Right atrium auricular region (tissue), 2 donors: ENCODE results near the gene INPP5A. TPM values are rescaled to one million over a fixed set of nuclear protein-coding genes. Genes with fewer than 3 reads are reported as not detected.

Experiments
- DNase-seq: peaks from one replicate; pipeline ENCODE4 v3.0.0-alpha.2; 2019; ENCODE audit warnings: low spot score
- H3K27ac ChIP-seq, 2 donors: fragments of 200-600 bp; sonication (generic); 1 replicate in 1 of 2; 2 replicates in 1 of 2; pipeline ENCODE4 v1.5.1; 2016 to 2019
- H3K27me3 ChIP-seq, 2 donors: fragments of 200-600 bp; sonication (generic); one replicate each; pipeline versions ENCODE4 v1.5.1 to v1.6.0; 2017 to 2019
- H3K36me3 ChIP-seq: fragments of 200-600 bp; sonication (generic); one replicate; pipeline ENCODE4 v1.5.1; 2016
- H3K4me1 ChIP-seq, 2 donors: fragments of 200-600 bp; sonication (generic); one replicate each; pipeline versions ENCODE4 v1.5.1 to v1.6.0; 2017 to 2019
- H3K4me3 ChIP-seq, 2 donors: fragments of 200-600 bp; sonication (generic); 1 replicate in 1 of 2; 2 replicates in 1 of 2; pipeline ENCODE4 v1.5.1; 2017 to 2019; ENCODE audit warnings: mild to moderate bottlenecking in 1 of 2, moderate library complexity in 1 of 2
- H3K9me3 ChIP-seq, 2 donors: fragments of 200-600 bp; sonication (generic); one replicate each; pipeline ENCODE4 v1.5.1; 2019
- CTCF ChIP-seq, 2 donors: fragments of 200-600 bp; sonication (generic); IDR thresholded peaks; one replicate each; pipeline ENCODE4 v1.5.1; 2019; ENCODE audit warnings: antibody characterized with exemption in 2 of 2
- total RNA-seq, 2 donors: library from RNA; depleted of rRNA; stranded (reverse); fragments of >200 nt; gene quantifications; one replicate each; pipeline ENCODE4 v1.1.0, GENCODE V29; 2016

INPP5A gene
- total RNA-seq, 2 donors from 2014 or later: 116 to 143 TPM

DNA sequence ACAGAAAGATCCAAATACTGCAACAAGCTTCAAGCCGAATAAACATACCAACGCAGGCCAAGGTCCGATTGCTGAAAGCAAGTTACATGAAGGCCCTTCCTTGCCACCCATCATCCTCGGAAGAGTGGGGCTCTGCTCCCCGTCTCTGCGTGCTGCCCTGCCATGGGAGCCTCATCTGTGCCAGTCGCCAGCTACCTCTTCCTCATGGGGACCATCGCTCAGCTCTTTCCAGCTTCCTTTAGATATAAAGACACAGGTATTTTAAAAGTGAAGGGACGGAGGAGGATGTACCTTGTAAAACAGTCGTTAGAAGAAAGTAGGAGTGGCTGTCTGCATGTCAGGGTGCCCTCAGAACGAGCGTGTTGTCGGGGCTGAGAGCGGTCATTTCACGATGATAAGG, 114.9 kb downstream of the INPP5A start:
- no peak for DNase-seq
- H3K27me3 ChIP-seq: no peaks in the 10 kb centered on the region
- H3K27ac ChIP-seq: no peak overlapping the region
- peaks cover 0 to 5% of the 10 kb centered on the region in 2 donors for H3K4me1 ChIP-seq
- no peaks in the 10 kb centered on the region for H3K9me3 ChIP-seq
- H3K4me3 ChIP-seq: no peak overlapping the region
- peaks cover 11% of the 10 kb centered on the region for H3K36me3 ChIP-seq
- no peak for TF ChIP-seq CTCF (IDR thresholded peaks at IDR 0.05)

DNA sequence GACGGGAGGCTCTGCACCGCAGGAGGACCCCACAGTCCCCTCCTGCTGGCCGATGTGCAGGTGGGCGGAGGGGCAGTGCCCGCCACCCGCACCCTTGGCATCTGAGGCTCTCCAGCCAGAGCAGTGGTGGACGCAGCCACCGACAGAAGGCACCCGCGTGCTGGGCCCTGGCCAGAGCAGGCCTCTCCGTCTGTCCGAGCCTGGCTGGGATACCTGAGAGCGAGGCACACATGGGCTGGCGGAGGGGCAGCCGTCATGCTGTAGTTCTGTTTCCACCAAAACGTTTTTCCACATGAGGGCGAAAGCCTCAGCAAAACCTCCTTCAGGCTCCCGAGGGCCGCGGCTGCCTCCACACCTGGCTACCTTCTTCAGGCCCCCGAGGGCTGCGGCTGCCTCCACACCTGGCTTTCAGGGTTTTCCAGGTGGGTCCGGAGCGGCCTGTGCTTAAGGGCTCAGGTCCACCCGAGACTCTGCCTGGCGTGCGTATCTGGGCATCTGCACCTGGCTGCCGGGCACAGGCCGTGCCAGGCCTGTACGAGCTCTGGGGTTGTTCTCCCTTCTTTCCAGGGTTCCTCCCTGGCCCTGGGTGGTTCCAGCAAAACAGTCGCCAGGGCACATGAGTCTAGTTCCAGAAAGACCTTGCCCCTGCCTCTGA, 115.5 kb downstream of the INPP5A start:
- Histone ChIP-seq H3K27me3 (no peaks in the 10 kb centered on the region), H3K4me3 (no peak overlapping the region), H3K4me1 (peaks cover 0 to 5% of the 10 kb centered on the region in 2 donors), H3K27ac (no peak overlapping the region), H3K9me3 (no peaks in the 10 kb centered on the region), H3K36me3 (peaks cover 11% of the 10 kb centered on the region)
- DNase-seq: no peak
- TF ChIP-seq CTCF (IDR thresholded peaks at IDR 0.05): no peak

GRCh38 chr10:132653721-132654120, 116.1 kb downstream of the INPP5A start:
- TF ChIP-seq CTCF (IDR thresholded peaks at IDR 0.05): no peak
- Histone ChIP-seq H3K27ac (no peak overlapping the region), H3K9me3 (no peaks in the 10 kb centered on the region), H3K4me1 (peaks cover 0 to 5% of the 10 kb centered on the region in 2 donors), H3K4me3 (no peak overlapping the region), H3K27me3 (no peaks in the 10 kb centered on the region), H3K36me3 (peaks cover 11% of the 10 kb centered on the region)
- DNase-seq: no peak

- no peaks in the 10 kb centered on the region for H3K9me3 ChIP-seq
- H3K27me3 ChIP-seq: no peaks in the 10 kb centered on the region
- no peak for TF ChIP-seq CTCF (IDR thresholded peaks at IDR 0.05)
- H3K4me3 ChIP-seq: no peak overlapping the region
- no peak overlapping the region for H3K27ac ChIP-seq
- no peak for DNase-seq
- peaks cover 11% of the 10 kb centered on the region for H3K36me3 ChIP-seq
- H3K4me1 ChIP-seq: peaks cover 0 to 5% of the 10 kb centered on the region in 2 donors
These were observed 116.6 kb downstream of the INPP5A start for GRCh38 chr10:132654121-132654571.

DNA sequence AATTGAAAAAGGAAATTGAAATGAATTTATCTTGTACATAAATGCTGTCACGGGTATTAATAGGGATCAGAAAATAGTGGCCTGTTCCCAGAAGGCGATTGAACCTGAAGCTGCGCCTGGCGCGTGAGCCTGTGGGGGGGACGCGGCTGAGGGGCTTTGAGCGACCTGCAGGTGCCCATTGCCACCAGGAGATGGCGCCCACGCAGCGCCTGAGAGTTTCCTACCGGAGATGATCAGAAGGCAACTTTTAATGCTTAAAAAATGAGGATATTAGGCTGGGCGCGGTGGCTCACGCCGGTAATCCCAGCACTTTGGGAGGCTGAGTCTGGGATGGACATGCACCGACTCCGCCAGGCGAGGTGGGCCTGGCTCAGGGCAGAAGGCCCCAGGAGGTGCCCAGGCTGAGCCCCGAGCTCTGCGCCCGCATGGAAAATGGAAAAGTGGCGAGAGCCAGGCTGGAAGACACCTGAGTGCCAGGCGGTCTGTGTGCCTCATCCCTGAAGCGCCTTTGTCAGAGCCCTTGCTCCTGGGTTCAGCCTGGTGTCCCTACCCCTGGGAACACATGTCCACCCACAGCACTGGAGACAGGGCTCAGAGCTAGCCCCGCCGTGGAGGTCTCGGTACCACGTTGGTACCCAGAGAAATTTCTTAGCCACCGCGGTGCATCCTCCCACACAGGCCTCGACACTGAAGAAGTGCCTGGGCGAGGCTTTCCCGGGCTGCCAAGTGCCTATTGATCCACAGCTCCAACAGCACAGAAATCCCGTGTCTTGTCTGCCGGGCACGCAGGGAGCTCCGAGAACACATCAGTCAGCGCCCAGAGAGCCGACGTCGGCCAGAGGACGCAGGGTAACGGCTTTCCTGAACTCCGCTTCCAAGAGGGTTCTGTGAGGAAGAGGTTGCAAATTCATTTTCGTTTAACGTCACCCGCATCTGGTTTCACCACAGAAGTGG, 117.4 kb downstream of the INPP5A start:
- peaks cover 0 to 5% of the 10 kb centered on the region in 2 donors for H3K4me1 ChIP-seq

More for the DNA sequence above, 117.4 kb downstream of the INPP5A start:
- TF ChIP-seq CTCF (IDR thresholded peaks at IDR 0.05): peak; percentile 87 to 93
- H3K9me3 ChIP-seq: no peaks in the 10 kb centered on the region
- no peaks in the 10 kb centered on the region for H3K27me3 ChIP-seq
- H3K27ac ChIP-seq: no peak overlapping the region
- peaks cover 17% of the 10 kb centered on the region for H3K36me3 ChIP-seq
- DNase-seq: no peak
- no peak overlapping the region for H3K4me3 ChIP-seq
